K562 (cell line): ENCODE measurements around the gene MYL12B. TPM values are rescaled to one million over a fixed set of nuclear protein-coding genes. Genes with fewer than 3 reads are reported as not detected.

ENCODE experiments used
- ARID2 ChIP-seq: fragments of 450-650 bp; IDR thresholded peaks from 2 replicates; pipeline ENCODE4 v1.6.1; 2017; ENCODE audit warnings: antibody characterized with exemption, mild to moderate bottlenecking
- KHSRP ChIP-seq: fragments of 450-650 bp; IDR thresholded peaks from 2 replicates; pipeline ENCODE4 v1.6.1; 2017
- MEIS2 ChIP-seq: fragments of 450-650 bp; IDR thresholded peaks from 2 replicates; pipeline ENCODE4 v1.6.1; 2014; ENCODE audit warnings: mild to moderate bottlenecking; ENCODE audit not compliant: partially characterized antibody
- NR2C1 ChIP-seq, 2 experiments: fragments of 450-650 bp; IDR thresholded peaks; 2 replicates each; pipeline ENCODE4 v1.6.1; 2017; ENCODE audit warnings: mild to moderate bottlenecking in 2 of 2, antibody characterized with exemption in 1 of 2, inconsistent platforms in 1 of 2, missing compliant biosample characterization in 1 of 2, missing genetic modification characterization in 1 of 2
- NRF1 ChIP-seq, 2 experiments: fragments of 450-650 bp; IDR thresholded peaks in 1 of 2; conservative IDR thresholded peaks in 1 of 2; 2 replicates each; pipeline ENCODE4 v1.6.1; 2014; ENCODE audit warnings: mild to moderate bottlenecking in 2 of 2
- SMARCE1 ChIP-seq: fragments of 450-650 bp; IDR thresholded peaks from 2 replicates; pipeline ENCODE4 v1.7.1; 2016; ENCODE audit warnings: mild to moderate bottlenecking
- TAF9B ChIP-seq: fragments of 450-650 bp; IDR thresholded peaks from 2 replicates; pipeline ENCODE4 v1.6.1; 2018; ENCODE audit warnings: mild to moderate bottlenecking; ENCODE audit not compliant: partially characterized antibody
- YBX1 ChIP-seq: fragments of 450-650 bp; IDR thresholded peaks from 2 replicates; pipeline ENCODE4 v1.7.1; 2016; ENCODE audit warnings: mild to moderate bottlenecking
- ZNF699 ChIP-seq: fragments of 250-450 bp; sonication (Bioruptor Pico); IDR thresholded peaks from 2 replicates; pipeline ENCODE4 v1.8.0; 2021; ENCODE audit warnings: mild to moderate bottlenecking, moderate library complexity; ENCODE audit not compliant: insufficient replicate concordance
- polyA plus RNA-seq, 8 experiments: library from polyadenylated mRNA; depleted of rRNA in 4 of 8; stranded (reverse) in 5 of 8; unstranded in 3 of 8; fragments of >200 nt; fragmentation: Nextera tagmentation in 2 of 8; fragmentation: Illumina TruSeq in 1 of 8; extraction: Ambion mirVana in 2 of 8; extraction: Trizol in 1 of 8; gene quantifications; 2 replicates each; pipeline versions ENCODE4 v1.2.1 to v1.2.3, GENCODE V29; 2011 to 2014; ENCODE audit warnings: inconsistent platforms in 1 of 8, missing spikeins in 1 of 8
- total RNA-seq, 7 experiments: library from RNA; depleted of rRNA in 6 of 7; stranded (reverse); fragments of >200 nt in 6 of 7; fragmentation: Illumina TruSeq in 2 of 7; extraction: Trizol in 2 of 7; gene quantifications; 2 replicates each; pipeline versions ENCODE4 v1.2.1 to v1.2.3, GENCODE V29; 2011 to 2021; ENCODE audit warnings: low replicate concordance in 1 of 7
- TF ChIP-seq, protein P1 (sequence below): fragments of 450-650 bp; IDR thresholded peaks from 2 replicates; pipeline ENCODE4 v1.6.1; 2016; ENCODE audit warnings: low read depth
- TF ChIP-seq, protein P2 (sequence below): sonication (generic); formaldehyde crosslinking; IDR thresholded peaks from 2 replicates; pipeline ENCODE4 v1.5.0; 2020; ENCODE audit warnings: missing genetic modification reagents
- TF ChIP-seq, protein P3 (sequence below): IDR thresholded peaks from 2 replicates; pipeline ENCODE4 v1.6.1; 2016; ENCODE audit warnings: missing genetic modification characterization, missing compliant biosample characterization
- TF ChIP-seq, protein P4 (sequence below): sonication (generic); formaldehyde crosslinking; IDR thresholded peaks from 2 replicates; pipeline ENCODE4 v1.4.0; 2020; ENCODE audit warnings: mild to moderate bottlenecking, missing genetic modification reagents

Gene MYL12B
- total and polyA plus RNA-seq, 9 of the 15 experiments (the other 6 are each of a cell fraction or from before 2014, with no cell fraction given) = 220 to 995 (median 463) TPM

DNA sequence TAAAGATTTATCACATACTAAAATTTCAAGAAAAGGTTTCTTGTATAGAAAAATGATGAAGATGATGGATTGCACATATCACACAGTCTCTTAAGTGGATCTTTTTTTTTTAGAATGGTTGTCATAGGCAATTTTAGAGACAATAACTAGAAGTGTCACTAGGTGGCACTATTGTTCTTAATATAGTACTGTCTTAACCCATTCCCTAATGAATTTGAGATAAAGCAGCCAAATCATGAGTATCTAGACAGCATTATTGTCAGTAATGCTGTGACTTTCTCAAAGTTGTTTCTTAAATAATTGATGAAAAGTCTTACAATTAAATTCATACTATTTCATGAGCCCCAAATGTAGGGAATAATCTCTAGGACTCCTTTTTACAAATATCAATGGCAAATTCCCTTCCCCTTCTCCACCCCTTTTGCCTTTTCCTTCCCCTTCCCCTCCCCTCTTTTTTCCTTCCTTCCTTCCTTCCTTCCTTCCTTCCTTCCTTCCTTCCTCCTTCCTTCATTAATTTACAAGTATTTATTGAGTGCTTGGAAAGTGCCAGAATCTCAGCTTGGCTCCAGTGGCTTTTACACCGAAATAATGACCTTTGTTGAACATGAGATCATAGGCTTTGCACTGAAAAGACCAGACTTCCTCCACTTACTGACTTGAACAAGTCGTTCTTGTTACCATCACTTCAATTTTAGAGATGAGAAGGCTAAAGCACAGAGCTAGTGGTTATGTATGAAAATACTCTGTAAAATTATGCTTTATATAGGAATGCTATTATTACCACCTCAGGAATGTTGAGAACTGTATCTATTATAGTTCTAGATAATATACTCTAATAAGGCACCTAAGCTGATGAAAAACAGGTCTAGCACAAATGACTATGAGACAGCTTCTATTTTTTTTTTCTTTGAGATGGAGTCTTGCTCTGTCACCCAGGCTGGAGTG, 19.8 kb downstream of the MYL12B start (continued):
- TF ChIP-seq, protein P1, sequence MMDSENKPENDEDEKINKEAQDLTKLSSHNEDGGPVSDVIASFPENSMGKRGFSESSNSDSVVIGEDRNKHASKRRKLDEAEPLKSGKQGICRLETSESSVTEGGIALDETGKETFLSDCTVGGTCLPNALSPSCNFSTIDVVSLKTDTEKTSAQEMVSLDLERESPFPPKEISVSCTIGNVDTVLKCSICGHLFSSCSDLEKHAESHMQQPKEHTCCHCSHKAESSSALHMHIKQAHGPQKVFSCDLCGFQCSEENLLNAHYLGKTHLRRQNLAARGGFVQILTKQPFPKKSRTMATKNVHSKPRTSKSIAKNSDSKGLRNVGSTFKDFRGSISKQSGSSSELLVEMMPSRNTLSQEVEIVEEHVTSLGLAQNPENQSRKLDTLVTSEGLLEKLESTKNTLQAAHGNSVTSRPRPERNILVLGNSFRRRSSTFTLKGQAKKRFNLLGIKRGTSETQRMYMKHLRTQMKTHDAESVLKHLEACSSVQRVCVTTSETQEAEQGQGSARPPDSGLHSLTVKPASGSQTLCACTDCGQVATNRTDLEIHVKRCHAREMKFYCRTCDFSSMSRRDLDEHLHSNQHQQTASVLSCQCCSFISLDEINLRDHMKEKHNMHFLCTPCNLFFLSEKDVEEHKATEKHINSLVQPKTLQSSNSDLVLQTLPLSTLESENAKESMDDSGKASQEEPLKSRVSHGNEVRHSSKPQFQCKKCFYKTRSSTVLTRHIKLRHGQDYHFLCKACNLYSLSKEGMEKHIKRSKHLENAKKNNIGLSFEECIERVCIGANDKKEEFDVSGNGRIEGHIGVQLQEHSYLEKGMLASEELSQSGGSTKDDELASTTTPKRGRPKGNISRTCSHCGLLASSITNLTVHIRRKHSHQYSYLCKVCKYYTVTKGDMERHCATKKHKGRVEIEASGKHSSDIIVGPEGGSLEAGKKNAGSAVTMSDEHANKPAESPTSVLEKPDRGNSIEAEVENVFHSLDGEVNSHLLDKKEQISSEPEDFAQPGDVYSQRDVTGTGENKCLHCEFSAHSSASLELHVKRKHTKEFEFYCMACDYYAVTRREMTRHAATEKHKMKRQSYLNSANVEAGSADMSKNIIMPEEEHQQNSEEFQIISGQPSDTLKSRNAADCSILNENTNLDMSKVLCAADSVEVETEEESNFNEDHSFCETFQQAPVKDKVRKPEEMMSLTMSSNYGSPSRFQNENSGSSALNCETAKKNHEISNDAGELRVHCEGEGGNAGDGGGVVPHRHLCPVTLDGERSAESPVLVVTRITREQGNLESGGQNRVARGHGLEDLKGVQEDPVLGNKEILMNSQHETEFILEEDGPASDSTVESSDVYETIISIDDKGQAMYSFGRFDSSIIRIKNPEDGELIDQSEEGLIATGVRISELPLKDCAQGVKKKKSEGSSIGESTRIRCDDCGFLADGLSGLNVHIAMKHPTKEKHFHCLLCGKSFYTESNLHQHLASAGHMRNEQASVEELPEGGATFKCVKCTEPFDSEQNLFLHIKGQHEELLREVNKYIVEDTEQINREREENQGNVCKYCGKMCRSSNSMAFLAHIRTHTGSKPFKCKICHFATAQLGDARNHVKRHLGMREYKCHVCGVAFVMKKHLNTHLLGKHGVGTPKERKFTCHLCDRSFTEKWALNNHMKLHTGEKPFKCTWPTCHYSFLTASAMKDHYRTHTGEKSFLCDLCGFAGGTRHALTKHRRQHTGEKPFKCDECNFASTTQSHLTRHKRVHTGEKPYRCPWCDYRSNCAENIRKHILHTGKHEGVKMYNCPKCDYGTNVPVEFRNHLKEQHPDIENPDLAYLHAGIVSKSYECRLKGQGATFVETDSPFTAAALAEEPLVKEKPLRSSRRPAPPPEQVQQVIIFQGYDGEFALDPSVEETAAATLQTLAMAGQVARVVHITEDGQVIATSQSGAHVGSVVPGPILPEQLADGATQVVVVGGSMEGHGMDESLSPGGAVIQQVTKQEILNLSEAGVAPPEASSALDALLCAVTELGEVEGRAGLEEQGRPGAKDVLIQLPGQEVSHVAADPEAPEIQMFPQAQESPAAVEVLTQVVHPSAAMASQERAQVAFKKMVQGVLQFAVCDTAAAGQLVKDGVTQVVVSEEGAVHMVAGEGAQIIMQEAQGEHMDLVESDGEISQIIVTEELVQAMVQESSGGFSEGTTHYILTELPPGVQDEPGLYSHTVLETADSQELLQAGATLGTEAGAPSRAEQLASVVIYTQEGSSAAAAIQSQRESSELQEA = no peak
- TF ChIP-seq ARID2 = peak; percentile 77
- TF ChIP-seq, protein P2, sequence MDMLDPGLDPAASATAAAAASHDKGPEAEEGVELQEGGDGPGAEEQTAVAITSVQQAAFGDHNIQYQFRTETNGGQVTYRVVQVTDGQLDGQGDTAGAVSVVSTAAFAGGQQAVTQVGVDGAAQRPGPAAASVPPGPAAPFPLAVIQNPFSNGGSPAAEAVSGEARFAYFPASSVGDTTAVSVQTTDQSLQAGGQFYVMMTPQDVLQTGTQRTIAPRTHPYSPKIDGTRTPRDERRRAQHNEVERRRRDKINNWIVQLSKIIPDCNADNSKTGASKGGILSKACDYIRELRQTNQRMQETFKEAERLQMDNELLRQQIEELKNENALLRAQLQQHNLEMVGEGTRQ (CRISPR knock-in tag) = no peak
- TF ChIP-seq KHSRP = no peak
- TF ChIP-seq, protein P3, sequence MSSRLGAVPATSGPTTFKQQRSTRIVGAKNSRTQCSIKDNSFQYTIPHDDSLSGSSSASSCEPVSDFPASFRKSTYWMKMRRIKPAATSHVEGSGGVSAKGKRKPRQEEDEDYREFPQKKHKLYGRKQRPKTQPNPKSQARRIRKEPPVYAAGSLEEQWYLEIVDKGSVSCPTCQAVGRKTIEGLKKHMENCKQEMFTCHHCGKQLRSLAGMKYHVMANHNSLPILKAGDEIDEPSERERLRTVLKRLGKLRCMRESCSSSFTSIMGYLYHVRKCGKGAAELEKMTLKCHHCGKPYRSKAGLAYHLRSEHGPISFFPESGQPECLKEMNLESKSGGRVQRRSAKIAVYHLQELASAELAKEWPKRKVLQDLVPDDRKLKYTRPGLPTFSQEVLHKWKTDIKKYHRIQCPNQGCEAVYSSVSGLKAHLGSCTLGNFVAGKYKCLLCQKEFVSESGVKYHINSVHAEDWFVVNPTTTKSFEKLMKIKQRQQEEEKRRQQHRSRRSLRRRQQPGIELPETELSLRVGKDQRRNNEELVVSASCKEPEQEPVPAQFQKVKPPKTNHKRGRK = peak; percentile 78
- no peak for TF ChIP-seq NRF1 (conservative IDR thresholded peaks at IDR 0.05 in 1 of 2, IDR thresholded peaks at IDR 0.05 in 1 of 2)
- TF ChIP-seq ZNF699 = no peak
- TF ChIP-seq, protein P4, sequence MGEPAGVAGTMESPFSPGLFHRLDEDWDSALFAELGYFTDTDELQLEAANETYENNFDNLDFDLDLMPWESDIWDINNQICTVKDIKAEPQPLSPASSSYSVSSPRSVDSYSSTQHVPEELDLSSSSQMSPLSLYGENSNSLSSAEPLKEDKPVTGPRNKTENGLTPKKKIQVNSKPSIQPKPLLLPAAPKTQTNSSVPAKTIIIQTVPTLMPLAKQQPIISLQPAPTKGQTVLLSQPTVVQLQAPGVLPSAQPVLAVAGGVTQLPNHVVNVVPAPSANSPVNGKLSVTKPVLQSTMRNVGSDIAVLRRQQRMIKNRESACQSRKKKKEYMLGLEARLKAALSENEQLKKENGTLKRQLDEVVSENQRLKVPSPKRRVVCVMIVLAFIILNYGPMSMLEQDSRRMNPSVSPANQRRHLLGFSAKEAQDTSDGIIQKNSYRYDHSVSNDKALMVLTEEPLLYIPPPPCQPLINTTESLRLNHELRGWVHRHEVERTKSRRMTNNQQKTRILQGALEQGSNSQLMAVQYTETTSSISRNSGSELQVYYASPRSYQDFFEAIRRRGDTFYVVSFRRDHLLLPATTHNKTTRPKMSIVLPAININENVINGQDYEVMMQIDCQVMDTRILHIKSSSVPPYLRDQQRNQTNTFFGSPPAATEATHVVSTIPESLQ (CRISPR knock-in tag) = no peak
- TF ChIP-seq MEIS2 = peak; percentile 85
- TF ChIP-seq YBX1 = no peak
- 0 out of 2 replicates have a peak, but pooled peaks have one; percentile 20 for TF ChIP-seq NR2C1 (IDR thresholded peaks at IDR 0.05)
- no peak for TF ChIP-seq NR2C1 (tag; IDR thresholded peaks at IDR 0.05)
- TF ChIP-seq SMARCE1 = peak; percentile 20; the same call in 1 of the 2 replicates
- peak; percentile 34 for TF ChIP-seq TAF9B
